ENCODE results near the gene TMEM19. TPM values are rescaled to one million over a fixed set of nuclear protein-coding genes. Genes with fewer than 3 reads are reported as not detected.

Gene TMEM19
- total RNA-seq, result 56.2 and 62.4 TPM in 2 replicates

GRCh38 chr12:71685914-71686657 lies at the start of gene TMEM19:
TMEM19 (plus strand) TSS chr12:71686082; CDS start chr12:71686681, 599 bp downstream.

GRCh38 chr12:71663561-71664410 lies 22.1 kb upstream of the TMEM19 start, which contains the start of the genes THAP2 and ZFC3H1:
THAP2 (plus strand) TSS chr12:71664301; CDS start chr12:71664510, 209 bp downstream.
ZFC3H1 (minus strand) TSS chr12:71663848; CDS start chr12:71663610, 238 bp downstream.

Other genes starting within 250 kb of the TMEM19 start
- gene LGR5, start 246.3 kb upstream of the TMEM19 start, total RNA-seq, result 0.79 and 2.1 TPM in 2 replicates
- 19.3 and 40.2 TPM in 2 replicates for gene ZFC3H1, start 22.2 kb upstream of the TMEM19 start, total RNA-seq
- 2.4 and 2.6 TPM in 2 replicates for gene THAP2, start 21.8 kb upstream of the TMEM19 start, total RNA-seq
- 44.0 and 78.2 TPM in 2 replicates for gene RAB21, start 68.8 kb downstream of the TMEM19 start, total RNA-seq
- 27.0 and 33.6 TPM in 2 replicates for gene TBC1D15, start 153.7 kb downstream of the TMEM19 start, total RNA-seq